C4-2B (cell line): Measurements from ENCODE around the gene LCNL1.

Experiments used
- ZFX ChIP-seq: fragments of 450-650 bp; IDR thresholded peaks from 2 replicates; pipeline ENCODE4 v1.6.1; 2017
- TF ChIP-seq, protein P1 (sequence below): fragments of 450-650 bp; conservative IDR thresholded peaks from 2 replicates; pipeline ENCODE4 v1.5.1; 2017; ENCODE audit warnings: mild to moderate bottlenecking

DNA sequence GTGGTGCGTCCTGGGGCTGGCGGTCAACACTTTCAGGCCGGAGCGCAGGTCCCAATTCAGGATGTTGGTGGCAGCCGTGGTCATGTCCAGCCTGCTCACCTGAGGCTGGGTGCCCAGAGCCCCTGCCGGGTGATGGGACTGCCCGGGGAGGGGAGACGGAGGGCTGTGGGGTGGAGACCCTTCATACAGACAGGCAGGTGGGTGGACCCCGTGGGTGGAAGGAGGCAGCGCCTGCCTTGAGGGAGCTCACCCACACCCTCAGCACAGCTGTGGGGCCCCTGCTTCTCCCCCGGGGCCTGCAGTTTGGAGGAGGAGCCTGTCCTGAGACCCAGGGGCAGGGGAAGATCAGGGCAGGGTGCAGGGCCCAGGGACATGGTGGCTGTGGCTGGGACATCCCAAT lies 12.4 kb upstream of the LCNL1 start:
- TF ChIP-seq, protein P1, sequence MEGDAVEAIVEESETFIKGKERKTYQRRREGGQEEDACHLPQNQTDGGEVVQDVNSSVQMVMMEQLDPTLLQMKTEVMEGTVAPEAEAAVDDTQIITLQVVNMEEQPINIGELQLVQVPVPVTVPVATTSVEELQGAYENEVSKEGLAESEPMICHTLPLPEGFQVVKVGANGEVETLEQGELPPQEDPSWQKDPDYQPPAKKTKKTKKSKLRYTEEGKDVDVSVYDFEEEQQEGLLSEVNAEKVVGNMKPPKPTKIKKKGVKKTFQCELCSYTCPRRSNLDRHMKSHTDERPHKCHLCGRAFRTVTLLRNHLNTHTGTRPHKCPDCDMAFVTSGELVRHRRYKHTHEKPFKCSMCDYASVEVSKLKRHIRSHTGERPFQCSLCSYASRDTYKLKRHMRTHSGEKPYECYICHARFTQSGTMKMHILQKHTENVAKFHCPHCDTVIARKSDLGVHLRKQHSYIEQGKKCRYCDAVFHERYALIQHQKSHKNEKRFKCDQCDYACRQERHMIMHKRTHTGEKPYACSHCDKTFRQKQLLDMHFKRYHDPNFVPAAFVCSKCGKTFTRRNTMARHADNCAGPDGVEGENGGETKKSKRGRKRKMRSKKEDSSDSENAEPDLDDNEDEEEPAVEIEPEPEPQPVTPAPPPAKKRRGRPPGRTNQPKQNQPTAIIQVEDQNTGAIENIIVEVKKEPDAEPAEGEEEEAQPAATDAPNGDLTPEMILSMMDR, result no peak
- TF ChIP-seq ZFX, result no peak
